ENCODE data around the gene IGSF21.

Gene IGSF21

GRCh38 chr1:18297896-18298648 lies 190.5 kb downstream of the IGSF21 start:
- DNase-seq (ENCODE audit: low read depth in 2 of 2), result no peak

GRCh38 chr1:18299441-18300338 lies 192.1 kb downstream of the IGSF21 start:
- DNase-seq (ENCODE audit: low read depth in 2 of 2), result no peak

DNA sequence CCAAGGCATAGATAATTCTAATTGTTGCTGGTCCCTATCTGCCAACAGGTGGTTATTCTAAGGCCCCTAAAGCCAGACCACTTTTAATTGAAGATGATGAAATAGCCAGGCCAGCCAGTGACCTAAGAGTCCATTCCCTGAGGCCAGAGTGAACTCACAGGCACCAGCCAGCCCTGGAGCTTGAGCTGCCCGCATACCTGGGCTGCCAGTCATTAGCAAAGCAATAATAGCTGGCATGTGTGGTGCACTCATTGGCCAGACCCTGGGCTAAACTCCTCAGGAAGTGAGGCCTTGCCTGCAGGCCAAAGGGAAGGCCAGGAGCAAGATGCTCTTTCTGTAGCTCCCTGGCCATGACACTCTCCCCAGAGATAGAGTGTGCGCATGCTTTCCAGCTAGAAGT lies 192.8 kb downstream of the IGSF21 start:
- DNase-seq (ENCODE audit: low read depth in 2 of 2), result no peak

GRCh38 chr1:18302788-18303413 lies 195.3 kb downstream of the IGSF21 start:
- no peak for DNase-seq (ENCODE audit: low read depth in 2 of 2)

- no peak for DNase-seq (ENCODE audit: low read depth in 2 of 2)
Measured at GRCh38 chr1:18304151-18304869, 196.7 kb downstream of the IGSF21 start.

GRCh38 chr1:18305182-18305795 lies 197.7 kb downstream of the IGSF21 start:
- no peak for DNase-seq (ENCODE audit: low read depth in 2 of 2)

DNA sequence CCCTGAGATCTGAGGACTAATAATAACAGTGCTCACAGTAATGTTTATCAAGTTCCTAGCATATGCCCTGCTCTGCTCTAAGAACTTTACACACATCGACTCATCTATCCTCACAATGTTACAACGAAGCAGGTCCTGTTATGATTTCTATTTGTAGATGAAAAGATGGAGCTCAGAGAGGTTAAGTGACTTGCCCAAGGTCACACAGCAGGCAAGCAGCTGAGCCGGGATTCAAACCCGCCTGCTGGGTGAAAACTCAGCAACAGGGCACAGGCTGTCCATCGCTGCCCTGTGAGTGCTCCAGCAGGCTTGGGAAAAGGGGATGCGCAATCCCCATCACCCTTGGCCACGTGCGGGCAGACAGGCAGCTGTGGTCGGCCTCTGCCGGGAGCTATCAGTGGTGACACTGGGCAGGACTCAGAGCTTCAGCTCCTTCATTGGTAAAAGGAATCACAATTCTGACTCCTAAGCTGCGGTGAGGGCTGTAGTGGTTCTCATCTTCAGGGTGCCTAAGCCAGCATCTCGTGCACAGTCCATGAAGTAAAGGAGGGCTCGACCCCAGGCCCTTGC lies 199.8 kb downstream of the IGSF21 start:
- no peak for DNase-seq (ENCODE audit: low read depth in 2 of 2)

DNA sequence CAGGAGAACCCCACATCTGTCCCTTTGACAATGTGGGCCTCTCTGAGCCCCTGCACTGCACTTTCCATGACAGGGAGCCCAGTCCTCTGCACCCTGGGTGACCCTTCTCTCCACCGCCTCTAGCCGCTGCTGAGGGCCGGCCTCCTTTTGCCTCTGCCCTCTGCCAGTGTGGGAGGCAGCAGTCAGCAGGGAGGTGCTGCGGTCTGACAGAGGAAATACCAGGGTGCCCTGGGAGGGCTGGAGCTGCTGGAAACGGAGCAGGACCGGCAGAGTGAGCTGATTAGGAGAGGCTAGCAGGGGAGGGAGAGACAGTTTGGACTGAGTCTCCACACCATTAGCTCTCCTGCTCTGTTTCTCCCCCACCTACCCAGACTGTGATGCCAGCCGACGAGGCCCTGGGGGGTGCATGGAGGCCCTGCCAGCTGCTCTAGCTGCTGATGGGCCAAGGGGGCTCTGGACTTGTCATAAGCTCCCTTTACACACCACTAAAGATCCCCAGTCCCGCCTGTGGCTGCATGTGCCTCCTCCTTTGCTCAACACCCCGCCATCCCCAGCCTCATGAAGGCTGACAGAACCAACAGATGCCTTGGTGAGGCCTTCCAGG lies 202.1 kb downstream of the IGSF21 start:
- no peak for DNase-seq (ENCODE audit: low read depth in 2 of 2)

GRCh38 chr1:18312961-18313360 lies 205.4 kb downstream of the IGSF21 start:
- DNase-seq (ENCODE audit: low read depth in 2 of 2), result no peak

DNA sequence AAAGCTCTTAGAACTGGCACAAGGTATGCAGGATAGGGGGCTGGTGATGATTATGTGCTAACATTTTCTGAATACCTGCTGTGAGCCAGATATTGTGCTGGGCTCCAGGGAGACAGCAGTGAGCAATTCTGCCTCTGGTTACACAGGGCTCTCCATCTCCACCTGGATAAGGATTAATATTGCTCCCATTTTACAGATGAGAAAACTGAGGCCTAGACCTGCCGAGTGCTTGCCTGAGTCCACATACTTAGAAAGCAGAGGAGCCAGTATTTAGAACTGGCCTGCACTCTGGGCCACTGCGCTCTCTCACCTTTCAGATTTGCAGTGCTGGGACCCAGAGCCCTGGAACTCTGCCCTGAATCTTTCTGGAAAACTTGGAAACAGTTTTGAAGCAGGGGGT lies 205.9 kb downstream of the IGSF21 start:
- no peak for DNase-seq (ENCODE audit: low read depth in 2 of 2)

DNA sequence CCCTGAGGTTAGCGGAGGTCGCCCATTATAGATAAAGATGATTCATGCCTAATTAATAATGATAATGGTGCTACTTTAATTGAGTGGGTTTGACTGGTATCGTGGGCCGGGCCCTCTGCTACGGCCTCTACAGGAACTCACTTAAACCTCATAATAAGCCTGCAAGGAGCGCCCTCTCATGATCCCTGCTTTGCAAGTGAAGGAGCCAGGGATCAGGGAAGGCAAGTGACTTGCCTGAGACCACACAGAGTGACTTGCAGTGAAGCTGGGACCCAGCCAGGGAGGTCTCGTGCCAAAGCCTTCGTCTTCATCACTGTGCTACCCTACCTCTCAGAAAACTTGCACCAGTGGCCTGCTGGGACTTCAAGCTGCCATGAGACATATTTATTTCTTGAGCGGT lies 206.8 kb downstream of the IGSF21 start:
- DNase-seq (ENCODE audit: low read depth in 2 of 2), result no peak

GRCh38 chr1:18315449-18315848 lies 207.9 kb downstream of the IGSF21 start:
- no peak for DNase-seq (ENCODE audit: low read depth in 2 of 2)

DNA sequence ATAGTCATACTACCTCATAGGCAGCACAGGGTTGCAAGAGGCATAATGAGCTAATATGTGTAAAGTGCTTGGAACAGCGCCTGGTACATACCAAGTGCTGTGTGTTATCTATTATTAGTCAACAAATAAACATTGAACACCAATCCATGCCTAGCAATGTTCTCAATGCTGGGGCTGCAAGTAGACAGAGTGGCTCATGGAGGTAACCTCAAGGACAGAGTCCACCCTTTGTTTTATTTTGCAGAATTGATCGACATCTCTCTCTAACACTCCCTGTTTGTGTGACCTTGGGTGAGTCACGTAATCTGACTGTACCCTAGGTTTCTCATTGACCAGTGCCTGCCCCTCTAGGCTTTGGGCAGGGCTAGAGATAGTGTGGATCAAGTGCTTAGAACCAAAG lies 209.2 kb downstream of the IGSF21 start:
- DNase-seq (ENCODE audit: low read depth in 2 of 2), result no peak

DNA sequence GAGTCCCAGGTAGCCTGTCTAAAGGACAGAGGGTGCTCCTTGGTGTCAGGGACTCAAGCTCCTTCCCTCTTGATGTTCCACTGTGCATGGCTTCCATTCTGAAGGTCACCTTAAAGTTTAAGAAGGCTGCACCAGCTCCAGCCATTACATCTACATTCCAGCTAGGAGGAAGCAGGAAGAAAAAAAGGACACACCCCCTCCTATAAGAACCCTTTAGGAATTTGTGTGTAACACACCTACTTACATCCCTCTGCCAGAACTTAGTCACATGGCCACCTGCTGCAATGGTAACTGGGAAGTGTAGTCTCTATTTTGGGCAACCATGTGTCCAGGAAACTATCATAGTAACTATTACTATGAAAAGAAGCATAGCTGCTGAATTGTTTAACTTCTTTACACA lies 211.5 kb downstream of the IGSF21 start:
- DNase-seq (ENCODE audit: low read depth in 2 of 2), result no peak

DNA sequence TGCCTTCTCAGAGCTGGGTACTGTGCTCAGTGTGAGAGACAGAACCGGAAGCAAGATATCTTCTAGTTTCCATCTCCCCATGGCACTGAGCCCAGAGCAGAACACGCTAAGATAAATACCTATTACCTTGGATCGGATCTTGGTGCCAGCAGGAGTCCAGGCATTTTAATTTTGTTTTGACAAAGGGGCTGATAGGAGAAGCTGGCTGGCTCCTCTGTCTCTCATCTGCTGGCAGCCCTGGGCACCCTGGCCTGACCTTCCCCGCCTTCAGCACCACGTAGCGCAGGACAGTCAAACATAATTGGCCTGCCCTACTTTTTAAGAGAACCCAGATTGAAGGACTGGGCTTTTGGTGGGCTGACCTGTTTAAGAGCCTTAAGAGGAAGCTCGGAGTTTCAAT lies 212.5 kb downstream of the IGSF21 start:
- DNase-seq (ENCODE audit: low read depth in 2 of 2), result no peak

- DNase-seq (ENCODE audit: low read depth in 2 of 2), result no peak
Measured at GRCh38 chr1:18322368-18323032, 214.9 kb downstream of the IGSF21 start.

DNA sequence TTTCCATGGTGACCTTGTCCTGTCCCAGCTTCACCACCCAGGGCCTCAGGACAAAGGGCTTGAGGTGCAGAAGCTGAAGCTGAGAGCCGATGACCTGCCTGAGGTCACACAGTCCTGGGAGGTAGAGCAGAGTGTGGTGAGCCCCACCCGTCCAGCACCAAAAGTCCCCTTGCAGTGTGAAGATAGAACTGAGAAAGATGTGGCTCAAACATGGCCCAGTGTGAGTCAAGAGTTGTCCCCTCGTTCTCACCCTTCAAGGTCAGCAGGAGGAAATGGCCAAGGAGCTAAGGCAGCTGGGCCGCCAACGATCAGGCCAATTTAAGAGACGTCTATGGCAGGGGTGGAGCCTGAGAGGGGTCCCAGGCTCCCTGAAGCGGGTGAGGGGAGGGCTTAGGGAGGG lies 215.7 kb downstream of the IGSF21 start:
- no peak for DNase-seq (ENCODE audit: low read depth in 2 of 2)

DNA sequence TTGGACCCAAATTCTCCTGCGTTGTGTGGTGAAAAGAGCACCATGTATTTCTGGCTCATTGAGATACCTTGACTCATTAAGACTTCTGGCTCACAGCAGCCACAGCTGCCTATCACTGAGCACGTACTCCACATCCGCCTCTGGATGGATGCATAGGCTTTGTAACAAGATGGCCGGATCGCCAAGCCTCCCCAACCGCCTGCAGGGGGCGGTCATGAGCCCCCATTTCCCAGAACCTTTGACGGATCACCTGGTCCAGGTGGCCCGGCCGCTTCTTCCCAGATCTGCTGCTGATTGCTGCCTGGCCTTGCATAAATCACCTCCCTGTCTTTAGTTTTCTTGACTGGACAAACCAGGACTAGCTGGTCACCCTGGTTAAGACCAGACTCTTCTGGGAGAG lies 216.6 kb downstream of the IGSF21 start:
- DNase-seq (ENCODE audit: low read depth in 2 of 2), result no peak

- DNase-seq (ENCODE audit: low read depth in 2 of 2), result no peak
Measured at GRCh38 chr1:18325136-18325535, 217.5 kb downstream of the IGSF21 start.

- no peak for DNase-seq (ENCODE audit: low read depth in 2 of 2)
Measured at GRCh38 chr1:18326211-18326897, 218.8 kb downstream of the IGSF21 start.

Data from stimulated activated CD4-positive, alpha-beta T cell treated with anti-CD3 and anti-CD28 coated beads, Interleukin-15, amount 100 ng/mL, for 48 hours (primary cell).